GM19324 (cell line): Measurements from ENCODE around the gene MAOA.
"Not testable (repeated sequence)": the region's sequence is repeated elsewhere in the genome, so short reads cannot be mapped to it uniquely, and the experiment has no call there.

Source experiments
- ATAC-seq: cut with Tn5 transposase; IDR thresholded peaks from one replicate; pipeline ENCODE4 v1.9.1; 2021; ENCODE audit warnings: mild to moderate bottlenecking, moderate library complexity; ENCODE audit not compliant: unreplicated experiment, low FRiP score

Gene MAOA

GRCh38 chrX:43661521-43662240 is 5.6 kb downstream of the MAOA start:
- no peak for ATAC-seq

DNA sequence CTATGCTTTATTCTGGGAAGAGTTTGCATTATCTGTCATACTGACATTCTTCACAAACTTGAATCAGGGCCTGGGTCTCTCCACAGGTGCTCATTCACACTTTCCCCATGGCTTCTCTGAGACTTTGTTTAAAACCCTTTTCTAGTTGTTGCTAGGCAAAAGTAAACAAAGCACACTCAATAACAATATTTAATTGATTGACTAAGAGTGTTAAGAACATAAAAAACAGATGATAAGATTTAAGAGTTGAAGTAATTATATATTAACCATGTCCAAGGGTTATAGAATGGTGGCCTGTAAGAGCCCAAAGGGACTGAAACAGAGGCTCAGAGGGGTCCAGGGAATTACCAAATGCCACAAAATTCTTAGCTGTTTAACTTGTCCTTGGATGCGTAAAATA is 7.1 kb downstream of the MAOA start:
- no peak for ATAC-seq

GRCh38 chrX:43664258-43664657 is 8.2 kb downstream of the MAOA start:
- no peak for ATAC-seq

DNA sequence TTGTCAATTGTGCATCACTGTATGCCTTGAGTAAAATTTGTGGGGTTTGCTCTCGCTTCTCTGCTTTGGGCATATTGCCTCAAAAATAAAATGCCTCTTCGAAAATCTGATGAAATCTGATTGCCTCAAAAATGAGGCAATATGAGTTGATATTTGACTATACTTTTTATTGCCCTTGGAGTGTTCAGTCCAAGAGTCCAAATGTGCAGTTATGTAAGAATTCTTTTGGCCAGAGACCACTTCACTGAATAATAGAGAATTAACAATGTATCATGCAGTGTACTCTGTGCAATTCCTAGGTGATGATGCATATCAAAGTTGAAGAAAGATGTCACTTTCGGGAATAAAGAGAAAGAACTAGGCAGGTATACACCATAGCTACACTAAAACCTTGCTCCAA is 8.6 kb downstream of the MAOA start:
- no peak for ATAC-seq

GRCh38 chrX:43666311-43666912 is 10.3 kb downstream of the MAOA start:
- ATAC-seq, result no peak

- ATAC-seq, result not testable (repeated sequence)
Observed at GRCh38 chrX:43675965-43676628, 20.0 kb downstream of the MAOA start.

DNA sequence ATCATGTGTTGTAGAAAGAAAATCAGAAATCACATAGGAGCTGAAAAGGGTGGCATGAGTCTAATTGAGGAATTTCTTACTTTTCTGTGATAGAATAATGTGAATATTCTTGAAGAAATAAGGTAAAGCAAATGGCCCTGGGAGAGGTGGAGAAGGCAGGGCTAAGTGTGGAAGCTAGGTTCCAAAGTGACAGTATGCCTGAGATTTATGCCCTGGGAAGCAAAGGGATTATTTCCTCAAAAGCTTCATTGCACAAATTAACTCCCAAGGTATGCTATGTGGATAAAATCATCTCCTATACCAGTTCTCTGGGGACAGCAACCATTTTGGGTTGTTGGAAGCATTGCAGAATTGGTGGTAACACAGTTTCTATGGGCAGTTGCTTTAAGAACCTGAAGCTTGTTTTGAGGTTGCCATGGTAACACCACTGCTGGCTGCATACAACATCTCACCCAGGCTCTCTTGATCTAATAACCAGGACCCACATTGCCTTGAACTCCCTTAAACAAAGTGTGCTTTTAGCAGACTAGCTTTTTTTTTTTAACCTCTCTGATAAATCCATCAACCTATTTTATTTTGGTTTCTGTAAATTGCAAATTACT is 21.0 kb downstream of the MAOA start:
- no peak for ATAC-seq

GRCh38 chrX:43677993-43678392 is 21.9 kb downstream of the MAOA start:
- ATAC-seq, result no peak

DNA sequence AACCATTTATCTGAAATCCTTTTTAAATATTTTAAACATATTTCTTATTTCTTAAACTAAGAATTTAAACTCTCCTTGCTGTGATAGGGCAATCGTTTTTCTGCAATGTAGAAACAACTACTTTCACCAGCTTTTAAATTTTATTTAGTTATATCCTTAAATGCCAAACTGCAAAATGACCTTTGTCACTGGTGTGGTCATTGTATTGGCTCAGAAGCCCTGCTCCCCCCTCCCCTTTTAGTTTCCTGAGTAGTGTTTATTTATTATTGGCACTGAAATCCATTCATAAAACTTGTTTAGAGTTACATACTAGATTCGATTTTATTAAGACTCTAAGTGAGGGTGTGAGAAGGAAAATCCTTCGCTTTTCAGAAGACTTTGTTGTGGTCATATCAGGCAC is 23.0 kb downstream of the MAOA start:
- ATAC-seq, result no peak

GRCh38 chrX:43679778-43680177 is 23.7 kb downstream of the MAOA start:
- no peak for ATAC-seq

DNA sequence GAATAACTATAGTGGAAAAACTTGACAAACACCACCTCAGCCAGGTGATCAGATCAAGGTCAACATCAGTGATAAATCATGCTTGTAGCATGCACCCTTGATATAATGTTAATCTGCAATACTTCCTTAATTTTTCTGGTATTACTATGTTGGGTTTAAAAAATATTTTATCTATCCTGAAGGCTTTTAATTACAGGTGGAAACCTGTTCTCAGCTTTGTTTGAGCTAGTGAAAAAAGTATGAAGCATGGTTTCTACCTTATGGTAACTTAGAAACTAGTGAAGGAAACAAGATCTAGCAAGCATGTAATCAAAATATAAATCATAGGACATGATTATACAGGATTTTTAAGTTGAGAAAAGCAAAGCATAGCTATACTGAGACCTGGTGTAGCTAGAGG is 26.6 kb downstream of the MAOA start:
- ATAC-seq, result no peak

- no peak for ATAC-seq
Observed at GRCh38 chrX:43685221-43685620, 29.1 kb downstream of the MAOA start.

DNA sequence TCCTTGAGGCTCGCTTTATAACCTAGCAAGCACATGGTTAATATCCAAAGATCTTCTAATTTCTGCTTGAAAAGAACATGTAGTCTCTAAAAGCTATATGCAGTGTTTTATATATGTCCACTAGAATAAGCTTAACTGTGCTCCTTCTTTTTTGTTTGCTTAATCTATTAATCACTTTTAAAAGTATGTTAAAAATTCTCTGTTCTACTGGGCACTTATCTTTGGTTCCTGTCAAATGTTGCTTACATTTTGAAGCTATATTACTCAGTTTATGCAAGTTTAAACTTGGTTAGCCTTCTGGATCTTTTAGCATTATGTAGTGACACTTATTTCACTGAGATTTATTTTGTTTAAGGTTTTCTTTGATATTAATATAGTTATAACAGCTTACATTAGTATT is 32.5 kb downstream of the MAOA start:
- ATAC-seq, result no peak

DNA sequence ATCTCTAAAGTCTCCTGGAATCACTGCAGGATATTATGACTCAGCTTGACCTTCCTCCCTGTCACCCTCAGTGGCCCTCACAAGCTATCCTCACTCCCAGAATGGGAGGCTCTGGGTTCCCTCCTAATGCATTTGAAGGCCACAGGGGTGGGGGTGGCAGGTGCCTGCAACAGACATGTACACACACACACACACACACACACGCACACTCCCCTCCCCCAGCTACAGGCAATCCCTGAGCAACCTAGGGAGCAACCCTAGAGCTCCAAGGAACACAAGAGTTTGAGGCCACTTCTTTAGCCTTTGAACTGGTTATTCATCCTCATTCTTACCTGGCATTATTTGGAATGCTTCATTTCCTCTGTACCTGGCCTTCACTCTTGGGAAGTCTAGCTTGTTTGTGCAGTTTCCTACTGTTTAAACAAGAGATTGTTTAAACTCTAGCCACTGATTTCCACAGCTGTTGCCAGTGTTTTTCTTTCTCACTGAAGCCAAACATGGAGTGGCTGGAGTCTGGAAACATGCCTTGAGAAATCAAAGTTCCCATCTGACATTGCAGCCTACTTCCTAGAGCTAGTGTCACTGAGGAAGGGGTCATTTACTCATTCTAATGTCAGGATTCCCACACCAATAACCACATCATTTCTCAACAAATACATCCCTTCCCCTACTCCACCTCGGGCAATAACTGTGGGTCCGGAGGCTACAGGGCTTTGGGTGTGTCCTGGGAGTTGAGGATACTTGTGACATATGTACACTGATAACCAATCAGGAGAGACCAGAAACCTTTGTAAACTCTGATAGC is 37.7 kb downstream of the MAOA start:
- no peak for ATAC-seq

DNA sequence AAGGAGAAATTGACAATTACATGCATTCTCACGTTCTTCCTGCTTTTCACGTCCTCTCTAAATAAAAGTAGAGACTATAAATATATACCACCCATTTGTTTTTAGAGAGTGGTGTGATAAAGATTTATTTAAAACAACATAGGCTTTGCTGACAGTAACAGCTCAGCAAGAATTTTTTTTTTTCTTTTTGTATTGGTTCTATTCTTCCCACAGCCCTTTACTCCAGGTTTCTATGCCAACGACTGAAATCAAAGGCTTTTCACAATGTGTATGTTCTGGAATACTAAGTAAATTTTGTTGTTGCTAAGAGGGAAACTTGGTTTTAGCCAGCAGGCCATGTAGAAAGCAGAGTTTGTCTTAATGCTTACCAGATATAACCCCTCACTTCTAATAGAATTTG is 43.4 kb downstream of the MAOA start:
- no peak for ATAC-seq

DNA sequence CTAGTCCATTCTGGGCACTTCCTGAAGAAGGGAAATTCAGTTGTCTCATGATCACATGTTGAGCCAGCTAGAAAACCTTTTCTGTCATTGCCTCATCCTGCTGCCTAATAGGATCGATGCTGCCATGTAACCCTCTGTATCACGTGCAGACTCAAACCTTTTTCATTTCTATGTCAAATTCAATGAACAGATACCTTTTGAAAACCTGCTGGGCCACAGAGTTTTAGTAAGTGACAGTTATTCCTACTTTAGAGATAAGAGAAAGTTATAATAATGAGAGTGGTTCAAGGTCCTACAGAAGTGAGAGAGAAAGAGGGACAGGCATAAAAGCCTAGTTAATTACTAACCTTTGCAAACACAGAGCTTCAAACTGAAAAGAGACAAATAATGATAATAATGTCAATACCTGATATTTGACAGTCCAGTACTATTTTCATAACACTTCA is 46.0 kb downstream of the MAOA start:
- ATAC-seq, result no peak

DNA sequence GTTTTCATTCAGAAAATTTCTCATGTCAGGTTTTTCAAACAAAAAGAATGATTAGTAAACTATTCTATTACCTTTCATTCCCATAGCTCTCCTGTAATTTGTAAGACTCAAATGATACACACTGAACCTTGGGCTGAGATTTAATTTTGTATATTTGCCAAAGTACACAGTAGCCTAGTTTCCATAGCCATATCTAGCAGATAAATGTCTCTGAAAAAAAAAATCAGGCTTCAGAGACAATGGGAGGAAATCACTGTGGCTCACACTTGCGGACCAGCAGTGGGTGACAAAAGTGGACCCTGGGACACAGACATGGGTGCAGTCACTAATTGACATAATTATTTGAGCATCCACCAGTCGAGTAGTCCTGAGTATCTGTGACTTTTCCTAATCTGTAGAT is 46.6 kb downstream of the MAOA start:
- no peak for ATAC-seq

GRCh38 chrX:43703211-43703791 is 47.2 kb downstream of the MAOA start:
- no peak for ATAC-seq

DNA sequence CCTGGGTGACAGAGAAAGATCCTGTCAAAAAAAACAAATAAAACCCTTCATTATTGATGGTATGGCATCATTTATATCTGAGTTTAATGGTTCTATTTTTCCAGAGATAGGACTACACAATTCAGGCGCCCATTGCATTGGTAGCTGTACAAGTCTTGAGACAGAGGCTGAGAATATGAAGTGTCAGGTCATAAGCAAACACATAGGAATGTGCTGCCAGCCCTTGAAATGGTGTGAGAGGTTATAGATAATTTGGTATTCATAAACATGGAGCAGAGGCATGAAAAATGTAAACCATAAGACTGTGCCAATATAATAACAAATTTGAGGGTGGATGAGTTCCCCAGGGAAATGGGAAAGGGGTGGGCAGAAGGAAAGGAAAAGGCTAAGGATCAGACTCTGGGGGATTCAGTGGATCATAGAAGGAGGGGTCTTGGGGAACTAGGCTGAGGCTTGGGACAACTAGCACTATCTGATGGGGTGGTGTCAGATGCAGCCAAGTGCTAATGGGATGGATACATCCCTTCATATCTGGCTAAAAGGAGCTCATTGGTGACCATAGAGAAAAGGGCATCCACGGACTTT is 50.8 kb downstream of the MAOA start:
- no peak for ATAC-seq
